Spleen (tissue), 11 donors: ENCODE measurements around the gene PSMD1. TPM values are rescaled to one million over a fixed set of nuclear protein-coding genes. Genes with fewer than 3 reads are reported as not detected.

ENCODE experiments used
- DNase-seq: peaks from one replicate; pipeline ENCODE4 v3.0.0-alpha.2; 2020
- H3K27ac ChIP-seq, 8 donors: fragments of 200-600 bp; sonication (generic) in 7 of 8; 1 replicate in 4 of 8; 2 replicates in 4 of 8; pipeline versions ENCODE4 v1.5.0 to v1.8.0; 2016 to 2021; ENCODE audit warnings: inconsistent platforms in 4 of 8, mild to moderate bottlenecking in 4 of 8, moderate library complexity in 1 of 8
- H3K27me3 ChIP-seq, 7 donors: fragments of 200-600 bp; sonication (generic) in 6 of 7; replicated peaks in 1 of 7; 1 replicate in 4 of 7; 2 replicates in 3 of 7; pipeline versions ENCODE4 v1.5.0 to v1.8.0; 2016 to 2021; ENCODE audit warnings: inconsistent platforms in 3 of 7, mild to moderate bottlenecking in 1 of 7
- H3K36me3 ChIP-seq, 6 donors: fragments of 200-600 bp; sonication (generic) in 5 of 6; 1 replicate in 4 of 6; 2 replicates in 2 of 6; pipeline versions ENCODE4 v1.5.0 to v1.8.0; 2016 to 2021; ENCODE audit warnings: inconsistent platforms in 2 of 6
- H3K4me1 ChIP-seq, 6 donors: fragments of 200-600 bp; sonication (generic) in 5 of 6; 1 replicate in 3 of 6; 2 replicates in 3 of 6; pipeline versions ENCODE4 v1.5.0 to v1.8.0; 2016 to 2021; ENCODE audit warnings: inconsistent platforms in 3 of 6
- H3K4me3 ChIP-seq, 8 donors: fragments of 200-600 bp; sonication (generic) in 7 of 8; 1 replicate in 4 of 8; 2 replicates in 4 of 8; pipeline versions ENCODE4 v1.5.0 to v1.8.0; 2016 to 2021; ENCODE audit warnings: inconsistent platforms in 4 of 8, mild to moderate bottlenecking in 4 of 8, moderate library complexity in 2 of 8
- H3K9me3 ChIP-seq, 8 donors: fragments of 200-600 bp; sonication (generic) in 7 of 8; 1 replicate in 4 of 8; 2 replicates in 4 of 8; pipeline versions ENCODE4 v1.5.0 to v1.8.0; 2016 to 2021; ENCODE audit warnings: inconsistent platforms in 4 of 8
- POLR2A ChIP-seq, 3 donors: fragments of 450-650 bp; IDR thresholded peaks; one replicate each; pipeline ENCODE4 v1.5.1; 2017; ENCODE audit warnings: antibody characterized with exemption in 3 of 3, mild to moderate bottlenecking in 1 of 3
- POLR2AphosphoS5 ChIP-seq, 3 donors: sonication (generic); formaldehyde crosslinking; IDR thresholded peaks; one replicate each; pipeline ENCODE4 v1.5.1; 2017; ENCODE audit warnings: antibody characterized with exemption in 3 of 3
- WGBS, 5 donors: extraction: QIAGEN DNeasy Blood & Tissue Kit in 3 of 5; methylation state at CpG; one replicate each; pipeline versions ENCODE4 v1.1.5 to v1.1.7; 2013 to 2018; 5-methylcytosine and 5-hydroxymethylcytosine counted together
- intact Hi-C: fragments of 100-400 bp; cut with DNase I; formaldehyde crosslinking; loops from one replicate; pipeline ENCODE4 v1.15.0; 2023; ENCODE audit warnings: low total_unique reads
- polyA plus RNA-seq, 3 donors: library from polyadenylated mRNA; stranded (reverse); fragments of 200-250 nt; gene quantifications; one replicate each; pipeline ENCODE4 v1.2.1, GENCODE V29; 2013
- total RNA-seq, 7 donors: library from RNA; depleted of rRNA in 3 of 7; stranded (reverse); fragments of >200 nt in 3 of 7; fragmentation: NEBNext Ultra II Directional in 4 of 7; extraction: Animal tissue kit (Norgen Biotek cat#: 25700) in 4 of 7; gene quantifications; one replicate each; pipeline versions ENCODE4 v1.1.0 to v1.2.1, GENCODE V29; 2016 to 2021
- TF ChIP-seq, protein P1 (sequence below), 11 experiments: fragments of 200-600 bp in 7 of 11; fragments of 450-650 bp in 4 of 11; sonication (generic) in 4 of 11; IDR thresholded peaks in 8 of 11; conservative IDR thresholded peaks in 3 of 11; 1 replicate in 7 of 11; 2 replicates in 4 of 11; pipeline versions ENCODE4 v1.4.0 to v1.8.0; 2016 to 2021; ENCODE audit warnings: antibody characterized with exemption in 11 of 11, inconsistent platforms in 4 of 11, mild to moderate bottlenecking in 1 of 11
- donor health status: healthy with polysubstance abuse.
- donor health status: DM: no; HTN: no; CAD: no; lungs with moderate emphysema.
- donor health status: DM: no; HTN: no; CAD: no.
- donor health status: Bipolar disorder and iron deficiency.
- donor health status: healthy.
- donor health status: DM: no; HTN: no; CAD: no.
- donor health status: DM: yes; HTN: yes; CAD: no.

The PSMD1 gene
- total and polyA plus RNA-seq, 10 donors: 21.2 to 81.2 (median 53.4) TPM

- H3K4me1 ChIP-seq: peaks cover 0 to 26% (median 13%) of the 10 kb centered on the region in 6 donors
- TF ChIP-seq, protein P1, sequence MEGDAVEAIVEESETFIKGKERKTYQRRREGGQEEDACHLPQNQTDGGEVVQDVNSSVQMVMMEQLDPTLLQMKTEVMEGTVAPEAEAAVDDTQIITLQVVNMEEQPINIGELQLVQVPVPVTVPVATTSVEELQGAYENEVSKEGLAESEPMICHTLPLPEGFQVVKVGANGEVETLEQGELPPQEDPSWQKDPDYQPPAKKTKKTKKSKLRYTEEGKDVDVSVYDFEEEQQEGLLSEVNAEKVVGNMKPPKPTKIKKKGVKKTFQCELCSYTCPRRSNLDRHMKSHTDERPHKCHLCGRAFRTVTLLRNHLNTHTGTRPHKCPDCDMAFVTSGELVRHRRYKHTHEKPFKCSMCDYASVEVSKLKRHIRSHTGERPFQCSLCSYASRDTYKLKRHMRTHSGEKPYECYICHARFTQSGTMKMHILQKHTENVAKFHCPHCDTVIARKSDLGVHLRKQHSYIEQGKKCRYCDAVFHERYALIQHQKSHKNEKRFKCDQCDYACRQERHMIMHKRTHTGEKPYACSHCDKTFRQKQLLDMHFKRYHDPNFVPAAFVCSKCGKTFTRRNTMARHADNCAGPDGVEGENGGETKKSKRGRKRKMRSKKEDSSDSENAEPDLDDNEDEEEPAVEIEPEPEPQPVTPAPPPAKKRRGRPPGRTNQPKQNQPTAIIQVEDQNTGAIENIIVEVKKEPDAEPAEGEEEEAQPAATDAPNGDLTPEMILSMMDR (IDR thresholded peaks at IDR 0.05 in 8 of 11, conservative IDR thresholded peaks at IDR 0.05 in 3 of 11): no peak
- TF ChIP-seq POLR2AphosphoS5 (IDR thresholded peaks at IDR 0.05): no peak
- no peak for TF ChIP-seq POLR2A (IDR thresholded peaks at IDR 0.05)
- H3K4me3 ChIP-seq: no peak overlapping the region
- no peak overlapping the region for H3K27ac ChIP-seq
- H3K36me3 ChIP-seq: no peaks in the 10 kb centered on the region
- intact Hi-C loops: no loop called here
- peaks cover 3 to 68% (median 40%) of the 10 kb centered on the region in 7 donors for H3K27me3 ChIP-seq
- WGBS, 5 donors: 23 to 36% (median 35%) methylated on average over 4 of the region's 4 CpGs
- no peak for DNase-seq
- H3K9me3 ChIP-seq: no peaks in the 10 kb centered on the region
Observed at GRCh38 chr2:231034291-231034882, 22.3 kb upstream of the PSMD1 start.

- 75 to 87% (median 80%) methylated on average over 3 to 4 of the region's 4 CpGs for whole genome bisulfite sequencing, 5 donors
- Histone ChIP-seq H3K27me3 (peaks cover 3 to 86% (median 51%) of the 10 kb centered on the region in 7 donors), H3K9me3 (no peaks in the 10 kb centered on the region), H3K36me3 (no peaks in the 10 kb centered on the region), H3K27ac (no peak overlapping the region), H3K4me1 (peaks cover 0 to 26% (median 13%) of the 10 kb centered on the region in 6 donors), H3K4me3 (no peak overlapping the region)
- TF ChIP-seq POLR2A (IDR thresholded peaks at IDR 0.05) (no peak), POLR2AphosphoS5 (IDR thresholded peaks at IDR 0.05) (no peak)
- TF ChIP-seq, protein P1 (IDR thresholded peaks at IDR 0.05 in 8 of 11, conservative IDR thresholded peaks at IDR 0.05 in 3 of 11): no peak
- DNase-seq: no peak
- intact Hi-C loops: no loop called here
Observed at GRCh38 chr2:231036131-231036530, 20.5 kb upstream of the PSMD1 start.

DNA sequence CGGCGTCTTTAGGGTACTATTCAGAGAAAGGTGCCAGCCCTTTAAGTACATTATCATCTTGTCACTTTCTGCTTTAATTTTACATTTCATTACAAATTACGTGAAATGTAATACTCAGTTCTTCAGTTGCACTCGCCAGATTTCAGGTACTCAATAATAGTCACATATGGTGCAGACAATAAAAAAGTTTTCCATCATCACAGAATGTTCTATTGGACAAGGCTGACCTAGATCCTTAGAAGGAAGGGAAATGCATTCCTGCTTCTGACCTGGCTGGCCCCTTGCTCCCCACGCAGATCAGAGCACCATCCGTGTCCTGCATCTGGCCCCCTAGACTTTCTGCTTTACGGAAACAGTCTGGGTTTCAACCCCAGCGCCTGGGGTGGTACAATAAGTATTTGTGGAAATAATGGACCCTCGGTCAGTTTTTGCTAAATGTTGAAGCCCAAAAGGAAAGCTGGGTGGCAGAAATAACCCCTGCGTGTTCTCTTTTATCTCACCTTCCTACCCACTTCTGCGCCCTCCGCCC lies 20.0 kb upstream of the PSMD1 start:
- WGBS, 5 donors: 62 to 74% (median 64%) methylated on average over 12 of the region's 12 CpGs
- Histone ChIP-seq H3K9me3 (no peaks in the 10 kb centered on the region), H3K27me3 (peaks cover 3 to 91% (median 51%) of the 10 kb centered on the region in 7 donors), H3K4me1 (peaks cover 0 to 26% (median 13%) of the 10 kb centered on the region in 6 donors), H3K4me3 (peak overlapping the region in 2 of 8 donors; percentile 20 to 66), H3K36me3 (no peaks in the 10 kb centered on the region), H3K27ac (no peak overlapping the region)
- intact Hi-C loops: no loop called here
- TF ChIP-seq, protein P1 (IDR thresholded peaks at IDR 0.05 in 8 of 11, conservative IDR thresholded peaks at IDR 0.05 in 3 of 11): no peak
- TF ChIP-seq POLR2A (IDR thresholded peaks at IDR 0.05) (no peak), POLR2AphosphoS5 (IDR thresholded peaks at IDR 0.05) (no peak)
- DNase-seq: no peak

DNA sequence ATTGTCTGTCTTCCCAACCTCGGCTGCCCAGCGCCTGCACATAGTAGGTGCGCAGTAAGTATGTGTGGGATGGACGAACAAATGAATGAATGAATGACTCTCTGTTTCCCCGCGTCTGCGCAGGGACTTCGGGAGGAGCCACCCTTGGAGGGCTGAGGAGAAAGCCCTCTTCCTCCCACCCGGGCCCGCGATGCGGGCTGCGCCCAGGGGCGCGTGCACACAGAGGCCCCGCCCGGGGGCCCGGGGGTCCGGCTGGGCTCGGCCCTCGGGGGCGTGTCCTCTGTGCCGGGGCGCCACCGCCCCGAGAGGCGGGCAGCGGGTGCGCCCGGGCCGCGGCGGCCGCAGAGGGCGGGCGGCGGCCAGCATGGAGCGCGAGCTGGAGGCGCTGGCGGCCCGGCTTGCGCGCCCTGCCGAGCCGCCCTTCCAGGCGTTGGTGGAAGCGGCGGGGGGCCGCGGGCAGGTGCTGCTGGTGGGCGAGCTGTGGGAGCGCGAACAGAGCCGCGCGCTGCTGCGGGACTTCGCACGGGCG lies 19.4 kb upstream of the PSMD1 start, which contains the start of gene C2orf72:
C2orf72 (plus strand) TSS at position 322 of the 529 bp plus-strand sequence; CDS start at position 365, 43 bp downstream.
- H3K36me3 ChIP-seq: no peaks in the 10 kb centered on the region
- 1 to 16% (median 2%) methylated on average over 4 to 61 of the region's 61 CpGs for WGBS, 5 donors
- H3K27ac ChIP-seq: no peak within 1 kb of the TSS
- no peaks in the 10 kb centered on the region for H3K9me3 ChIP-seq
- TF ChIP-seq POLR2AphosphoS5 (IDR thresholded peaks at IDR 0.05) (no peak), POLR2A (IDR thresholded peaks at IDR 0.05) (no peak)
- TF ChIP-seq, protein P1 (IDR thresholded peaks at IDR 0.05 in 8 of 11, conservative IDR thresholded peaks at IDR 0.05 in 3 of 11): no peak
- peak within 1 kb of the TSS in 4 of 8 donors; percentile 12 to 66 (median 20) for H3K4me3 ChIP-seq
- intact Hi-C loops: no loop called here
- no peak for DNase-seq
- peaks cover 0 to 26% (median 13%) of the 10 kb centered on the region in 6 donors for H3K4me1 ChIP-seq
- H3K27me3 ChIP-seq: peaks cover 3 to 97% (median 51%) of the 10 kb centered on the region in 7 donors
